Liver (tissue), 9 donors: ENCODE data around the gene PSMB11. TPM values are rescaled to one million over a fixed set of nuclear protein-coding genes. Genes with fewer than 3 reads are reported as not detected.

ENCODE experiments used
- DNase-seq: peaks from one replicate; pipeline ENCODE4 v3.0.0-alpha.2; 2017; ENCODE audit warnings: low spot score
- H3K27ac ChIP-seq, 2 donors: one replicate each; pipeline ENCODE4 v1.7.0; 2013; ENCODE audit warnings: inconsistent platforms in 2 of 2, low read length in 2 of 2, control low read depth in 1 of 2, low read depth in 1 of 2, mild to moderate bottlenecking in 1 of 2
- H3K27me3 ChIP-seq, 4 donors: one replicate each; pipeline versions ENCODE4 v1.6.1 to v1.7.0; 2013; ENCODE audit warnings: low read length in 3 of 4, inconsistent platforms in 1 of 4, mild to moderate bottlenecking in 1 of 4, moderate library complexity in 1 of 4; ENCODE audit not compliant: control insufficient read depth in 4 of 4, insufficient read depth in 4 of 4
- H3K36me3 ChIP-seq, 4 donors: one replicate each; pipeline versions ENCODE4 v1.6.1 to v1.7.0; 2013; ENCODE audit warnings: low read length in 3 of 4, mild to moderate bottlenecking in 3 of 4, low read depth in 1 of 4, moderate library complexity in 1 of 4; ENCODE audit not compliant: control insufficient read depth in 4 of 4, insufficient read depth in 3 of 4
- H3K4me1 ChIP-seq, 4 donors: one replicate each; pipeline versions ENCODE4 v1.6.1 to v1.7.0; 2013; ENCODE audit warnings: low read length in 3 of 4, mild to moderate bottlenecking in 3 of 4, moderate library complexity in 1 of 4; ENCODE audit not compliant: control insufficient read depth in 4 of 4, insufficient read depth in 4 of 4
- H3K4me3 ChIP-seq, 3 donors: one replicate each; pipeline versions ENCODE4 v1.6.1 to v1.7.0; 2013; ENCODE audit warnings: low read length in 3 of 3, control low read depth in 1 of 3, low read depth in 1 of 3, mild to moderate bottlenecking in 1 of 3
- H3K9ac ChIP-seq, 2 donors: one replicate each; pipeline ENCODE4 v1.7.0; 2013; ENCODE audit warnings: low read length in 2 of 2, mild to moderate bottlenecking in 2 of 2, moderate library complexity in 2 of 2, control low read depth in 1 of 2, low read depth in 1 of 2
- H3K9me3 ChIP-seq, 4 donors: one replicate each; pipeline versions ENCODE4 v1.6.1 to v1.7.0; 2013; ENCODE audit warnings: low read length in 3 of 4; ENCODE audit not compliant: control insufficient read depth in 4 of 4
- ATF3 ChIP-seq: IDR thresholded peaks from 2 replicates; pipeline ENCODE4 v1.6.1; 2016; ENCODE audit warnings: antibody characterized with exemption
- CTCF ChIP-seq: fragments of 150-350 bp; IDR thresholded peaks from 2 replicates; pipeline ENCODE4 v1.5.1; 2017; ENCODE audit warnings: improper control_type of control experiment, low read depth, low read length; ENCODE audit not compliant: missing input control
- EGR1 ChIP-seq, 2 donors: IDR thresholded peaks; 2 replicates each; pipeline ENCODE4 v1.6.1; 2016 to 2018; ENCODE audit warnings: antibody characterized with exemption in 2 of 2, low read depth in 2 of 2
- FOXA1 ChIP-seq: IDR thresholded peaks from 2 replicates; pipeline ENCODE4 v1.6.1; 2016; ENCODE audit warnings: antibody characterized with exemption
- FOXA2 ChIP-seq: IDR thresholded peaks from 2 replicates; pipeline ENCODE4 v1.6.1; 2016; ENCODE audit warnings: antibody characterized with exemption
- GABPA ChIP-seq, 2 donors: IDR thresholded peaks in 1 of 2; conservative IDR thresholded peaks in 1 of 2; 2 replicates each; pipeline ENCODE4 v1.6.1; 2016; ENCODE audit warnings: antibody characterized with exemption in 2 of 2, mild to moderate bottlenecking in 1 of 2, moderate library complexity in 1 of 2
- HNF4A ChIP-seq, 2 donors: conservative IDR thresholded peaks; 2 replicates each; pipeline ENCODE4 v1.6.1; 2016; ENCODE audit warnings: antibody characterized with exemption in 2 of 2, mild to moderate bottlenecking in 2 of 2
- HNF4G ChIP-seq: IDR thresholded peaks from 2 replicates; pipeline ENCODE4 v1.6.1; 2016; ENCODE audit warnings: antibody characterized with exemption
- JUND ChIP-seq, 2 donors: IDR thresholded peaks; 2 replicates each; pipeline ENCODE4 v1.6.1; 2016; ENCODE audit warnings: antibody characterized with exemption in 2 of 2
- MAX ChIP-seq: IDR thresholded peaks from 2 replicates; pipeline ENCODE4 v1.6.1; 2016; ENCODE audit warnings: antibody characterized with exemption
- NR2F2 ChIP-seq: IDR thresholded peaks from 2 replicates; pipeline ENCODE4 v1.6.1; 2016; ENCODE audit warnings: antibody characterized with exemption
- RAD21 ChIP-seq, 2 donors: IDR thresholded peaks; 2 replicates each; pipeline ENCODE4 v1.6.1; 2016; ENCODE audit warnings: antibody characterized with exemption in 2 of 2, mild to moderate bottlenecking in 2 of 2
- REST ChIP-seq: IDR thresholded peaks from 2 replicates; pipeline ENCODE4 v1.6.1; 2016; ENCODE audit warnings: antibody characterized with exemption, mild to moderate bottlenecking
- RXRA ChIP-seq, 2 donors: IDR thresholded peaks; 2 replicates each; pipeline ENCODE4 v1.6.1; 2017 to 2018; ENCODE audit warnings: antibody characterized with exemption in 2 of 2, mild to moderate bottlenecking in 1 of 2
- SP1 ChIP-seq: IDR thresholded peaks from 2 replicates; pipeline ENCODE4 v1.6.1; 2018; ENCODE audit warnings: antibody characterized with exemption, mild to moderate bottlenecking
- TAF1 ChIP-seq: conservative IDR thresholded peaks from 2 replicates; pipeline ENCODE4 v1.6.1; 2016; ENCODE audit warnings: antibody characterized with exemption, mild to moderate bottlenecking
- YY1 ChIP-seq: IDR thresholded peaks from 2 replicates; pipeline ENCODE4 v1.6.1; 2016; ENCODE audit warnings: antibody characterized with exemption, mild to moderate bottlenecking
- ZBTB33 ChIP-seq: IDR thresholded peaks from 2 replicates; pipeline ENCODE4 v1.6.1; 2016; ENCODE audit warnings: antibody characterized with exemption
- WGBS: extraction: QIAGEN DNeasy Blood & Tissue Kit; methylation state at CpG from one replicate; pipeline ENCODE4 v1.1.7; 2013; 5-methylcytosine and 5-hydroxymethylcytosine counted together
- polyA plus RNA-seq, 2 donors: library from polyadenylated mRNA; stranded (reverse) in 1 of 2; unstranded in 1 of 2; fragments of 200-250 nt in 1 of 2; fragments of >200 nt in 1 of 2; fragmentation: Nextera tagmentation in 1 of 2; extraction: Ambion mirVana in 1 of 2; gene quantifications; one replicate each; pipeline versions ENCODE4 v1.2.1 to v1.2.3, GENCODE V29; 2013 to 2015
- total RNA-seq, 2 donors: library from RNA; depleted of rRNA; stranded (reverse); fragments of >200 nt; gene quantifications; one replicate each; pipeline ENCODE4 v1.2.3, GENCODE V29; 2014
- donor health status: healthy.
- donor health status: healthy.
- donor health status: healthy.
- donor health status: healthy.
- donor health status: healthy.

The PSMB11 gene
- total and polyA plus RNA-seq, 4 donors: not detected

- TF ChIP-seq CTCF (no peak), EGR1 (IDR thresholded peaks at IDR 0.05; ENCODE audit: low read depth in 2 of 2) (no peak), GABPA (IDR thresholded peaks at IDR 0.05 in 1 of 2, conservative IDR thresholded peaks at IDR 0.05 in 1 of 2) (no peak)
These were observed 35.2 kb upstream of the PSMB11 start (continued) for GRCh38 chr14:23006544-23007419.

- Histone ChIP-seq H3K27ac (no peak overlapping the region), H3K36me3 (no peaks in the 10 kb centered on the region), H3K4me1 (peaks cover 5 to 14% (median 7%) of the 10 kb centered on the region in 4 donors), H3K4me3 (no peak overlapping the region), H3K9ac (no peak overlapping the region), H3K27me3 (no peaks in the 10 kb centered on the region), H3K9me3 (no peaks in the 10 kb centered on the region)
- DNase-seq: no peak
- 40% methylated on average over 3 of the region's 3 CpGs for WGBS
- TF ChIP-seq HNF4A (conservative IDR thresholded peaks at IDR 0.05): no peak
- TF ChIP-seq FOXA1: no peak
- TF ChIP-seq NR2F2: no peak
- no peak for TF ChIP-seq YY1
- TF ChIP-seq RXRA (IDR thresholded peaks at IDR 0.05): no peak
- no peak for TF ChIP-seq MAX
- no peak for TF ChIP-seq ATF3
- no peak for TF ChIP-seq CTCF
- no peak for TF ChIP-seq TAF1
- no peak for TF ChIP-seq GABPA (IDR thresholded peaks at IDR 0.05 in 1 of 2, conservative IDR thresholded peaks at IDR 0.05 in 1 of 2)
- TF ChIP-seq HNF4G: no peak
- TF ChIP-seq SP1: no peak
- TF ChIP-seq REST: no peak
- no peak for TF ChIP-seq JUND (IDR thresholded peaks at IDR 0.05)
- TF ChIP-seq FOXA2: no peak
- no peak for TF ChIP-seq EGR1 (IDR thresholded peaks at IDR 0.05; ENCODE audit: low read depth in 2 of 2)
- TF ChIP-seq ZBTB33: no peak
- no peak for TF ChIP-seq RAD21 (IDR thresholded peaks at IDR 0.05)
These were observed 33.2 kb upstream of the PSMB11 start for GRCh38 chr14:23008831-23009230.
